CD4-positive, alpha-beta T cell (primary cell): ENCODE data around the gene REV1. TPM values are rescaled to one million over a fixed set of nuclear protein-coding genes. Genes with fewer than 3 reads are reported as not detected.

ENCODE experiments used
- ATAC-seq: fragments of 200-7000 bp; cut with Tn5 transposase; one replicate; pipeline ENCODE4 v1.10.0; 2022; ENCODE audit warnings: mild to moderate bottlenecking; ENCODE audit not compliant: poor library complexity
- CTCF ChIA-PET: fragments of 350-600 bp; sonication (Branson Sonifier 250); formaldehyde crosslinking; loops from one replicate; lab custom pipeline; 2021; ENCODE audit warnings: antibody characterized with exemption, inconsistent platforms; lab: Charles Lee
- POLR2A ChIA-PET: fragments of 350-600 bp; sonication (Branson Sonifier 250); formaldehyde crosslinking; loops from one replicate; lab custom pipeline; 2021; ENCODE audit warnings: antibody characterized with exemption, inconsistent platforms; lab: Charles Lee
- DNase-seq, 14 experiments: peaks; one replicate each; pipeline ENCODE4 v3.0.0-alpha.2; 2013 to 2020; ENCODE audit warnings: mixed read lengths in 2 of 14
- H3K27ac ChIP-seq, 2 donors: one replicate each; pipeline versions ENCODE4 v1.5.1 to v1.7.0; 2013; ENCODE audit warnings: low read length in 2 of 2, low read depth in 1 of 2, mild to moderate bottlenecking in 1 of 2
- H3K27me3 ChIP-seq, 2 experiments: 1 replicate in 1 of 2; 2 replicates in 1 of 2; pipeline versions ENCODE4 v1.6.1 to v1.7.0; 2013; ENCODE audit warnings: low read length in 2 of 2, control low read depth in 1 of 2, mild to moderate bottlenecking in 1 of 2, moderate library complexity in 1 of 2; ENCODE audit not compliant: insufficient read depth in 2 of 2, control insufficient read depth in 1 of 2
- H3K36me3 ChIP-seq: one replicate; pipeline ENCODE4 v1.6.1; 2013; ENCODE audit warnings: low read length, control low read depth; ENCODE audit not compliant: insufficient read depth
- H3K4me1 ChIP-seq: one replicate; pipeline ENCODE4 v1.6.1; 2013; ENCODE audit warnings: low read length, control low read depth; ENCODE audit not compliant: insufficient read depth
- H3K4me3 ChIP-seq: one replicate; pipeline ENCODE4 v1.5.1; 2013; ENCODE audit warnings: mild to moderate bottlenecking, low read length, moderate library complexity
- H3K9me3 ChIP-seq, 2 experiments: 1 replicate in 1 of 2; 2 replicates in 1 of 2; pipeline versions ENCODE4 v1.6.1 to v1.7.0; 2013; ENCODE audit warnings: low read length in 2 of 2, mild to moderate bottlenecking in 2 of 2, control low read depth in 1 of 2, moderate library complexity in 1 of 2; ENCODE audit not compliant: control insufficient read depth in 1 of 2, insufficient read depth in 1 of 2
- H3K27ac Mint-ChIP-seq: one replicate; pipeline ENCODE4 v1.8.0; 2020; ENCODE audit warnings: mixed read lengths
- H3K27me3 Mint-ChIP-seq: one replicate; pipeline ENCODE4 v1.8.0; 2021; ENCODE audit warnings: mixed read lengths
- H3K36me3 Mint-ChIP-seq: one replicate; pipeline ENCODE4 v1.8.0; 2021; ENCODE audit warnings: low read depth, mixed read lengths
- H3K4me1 Mint-ChIP-seq: one replicate; pipeline ENCODE4 v1.8.0; 2021; ENCODE audit warnings: low read depth, mixed read lengths
- H3K4me3 Mint-ChIP-seq: one replicate; pipeline ENCODE4 v1.8.0; 2020; ENCODE audit warnings: mild to moderate bottlenecking, mixed read lengths
- H3K9me3 Mint-ChIP-seq: one replicate; pipeline ENCODE4 v1.8.0; 2020; ENCODE audit warnings: mixed read lengths
- CTCF ChIP-seq: fragments of 200-600 bp; IDR thresholded peaks from one replicate; pipeline ENCODE4 v1.8.0; 2022; ENCODE audit warnings: antibody characterized with exemption, mild to moderate bottlenecking
- intact Hi-C, 2 experiments: fragments of 100-400 bp; cut with DNase I in 1 of 2; cut with micrococcal nuclease in 1 of 2; formaldehyde crosslinking; loops; one replicate each; pipeline versions ENCODE4 v1.15.1 to v1.9.0; 2023 to 2025; cut with DNase I, micrococcal nuclease
- total RNA-seq, 174 experiments: library from RNA in 2 of 174; stranded (reverse) in 2 of 174; gene quantifications; one replicate each; pipeline ENCODE4 v1.2.3 and lab custom pipeline; 2021 to 2026

Gene REV1
- total RNA-seq, 2 experiments from 2014 or later, result 39.8 TPM

- H3K9me3 Mint-ChIP-seq, result no peaks in the 10 kb centered on the region
- Histone ChIP-seq H3K27ac (no peak overlapping the region), H3K27me3 (no peaks in the 10 kb centered on the region), H3K36me3 (peaks cover 34% of the 10 kb centered on the region), H3K9me3 (no peaks in the 10 kb centered on the region), H3K4me3 (no peak overlapping the region), H3K4me1 (no peaks in the 10 kb centered on the region)
- ATAC-seq, result no peak
- no peak for DNase-seq
- no peak for TF ChIP-seq CTCF
- H3K27ac Mint-ChIP-seq, result no peak overlapping the region
- H3K4me3 Mint-ChIP-seq, result no peak overlapping the region
- peaks cover 60% of the 10 kb centered on the region for H3K36me3 Mint-ChIP-seq
- ChIA-PET POLR2A (no interaction called here), CTCF (no interaction called here)
- intact Hi-C loops, result no loop called here
- H3K4me1 Mint-ChIP-seq, result peaks cover 15% of the 10 kb centered on the region
- H3K27me3 Mint-ChIP-seq, result no peaks in the 10 kb centered on the region
Observed at GRCh38 chr2:99461828-99462483, 27.9 kb downstream of the REV1 start.

GRCh38 chr2:99458529-99458928, 31.3 kb downstream of the REV1 start:
- no peaks in the 10 kb centered on the region for H3K4me1 ChIP-seq
- TF ChIP-seq CTCF, result no peak
- no peak for ATAC-seq
- H3K9me3 ChIP-seq, result no peaks in the 10 kb centered on the region
- Mint-ChIP-seq H3K36me3 (peaks cover 83% of the 10 kb centered on the region), H3K4me3 (no peak overlapping the region), H3K9me3 (no peaks in the 10 kb centered on the region), H3K27me3 (no peaks in the 10 kb centered on the region), H3K4me1 (peaks cover 4% of the 10 kb centered on the region), H3K27ac (no peak overlapping the region)
- H3K4me3 ChIP-seq, result no peak overlapping the region
- ChIA-PET POLR2A (no interaction called here), CTCF (no interaction called here)
- H3K27me3 ChIP-seq, result no peaks in the 10 kb centered on the region
- intact Hi-C loops, result no loop called here
- no peak for DNase-seq
- no peak overlapping the region for H3K27ac ChIP-seq
- H3K36me3 ChIP-seq, result peaks cover 52% of the 10 kb centered on the region

GRCh38 chr2:99451686-99452085, 38.1 kb downstream of the REV1 start:
- no peaks in the 10 kb centered on the region for H3K4me1 ChIP-seq
- H3K27ac ChIP-seq, result no peak overlapping the region
- DNase-seq (no peak), ATAC-seq (no peak)
- intact Hi-C loops, result no loop called here
- no peaks in the 10 kb centered on the region for H3K9me3 ChIP-seq
- Mint-ChIP-seq H3K4me1 (peaks cover 20% of the 10 kb centered on the region), H3K4me3 (no peak overlapping the region), H3K9me3 (no peaks in the 10 kb centered on the region), H3K27me3 (no peaks in the 10 kb centered on the region), H3K36me3 (peaks cover 72% of the 10 kb centered on the region), H3K27ac (no peak overlapping the region)
- H3K27me3 ChIP-seq, result no peaks in the 10 kb centered on the region
- peaks cover 54% of the 10 kb centered on the region for H3K36me3 ChIP-seq
- no peak overlapping the region for H3K4me3 ChIP-seq
- TF ChIP-seq CTCF, result no peak
- POLR2A ChIA-PET, result interaction anchor here (1.5 kb wide), 1 partner anchor 36 kb away, joined by 5 read pairs; no protein-coding TSS in a partner anchor
- CTCF ChIA-PET, result interaction anchor here (1.0 to 2.8 kb wide), 2 partner anchors 17 to 39 kb away, joined by 3 to 8 read pairs; partner anchors contain the start of gene REV1
